Activated CD4-positive, alpha-beta T cell treated with anti-CD3 and anti-CD28 coated beads, Interleukin-2, Interleukin-4, amounts not matched to agents 100 ng/mL and 50 ng/mL, durations not matched to agents 16 hours and 8 hours (primary cell): ENCODE measurements around the gene MSMB.
"Not testable (repeated sequence)": the region's sequence is repeated elsewhere in the genome, so short reads cannot be mapped to it uniquely, and the experiment has no call there.

Source experiments
- DNase-seq: peaks from one replicate; pipeline ENCODE4 v3.0.0-alpha.2; 2020; ENCODE audit warnings: low spot score

MSMB gene

GRCh38 chr10:46069771-46070463 is 23.8 kb upstream of the MSMB start:
- DNase-seq, result no peak

GRCh38 chr10:46068905-46069304 is 22.8 kb upstream of the MSMB start:
- DNase-seq, result no peak

GRCh38 chr10:46068117-46068516 is 22.0 kb upstream of the MSMB start:
- DNase-seq, result no peak

- no peak for DNase-seq
Measured at GRCh38 chr10:46064269-46064817, 18.3 kb upstream of the MSMB start.

GRCh38 chr10:46062723-46063428 is 16.8 kb upstream of the MSMB start:
- DNase-seq, result no peak

GRCh38 chr10:46060706-46061105 is 14.6 kb upstream of the MSMB start:
- DNase-seq, result no peak

GRCh38 chr10:46057927-46058326 is 11.9 kb upstream of the MSMB start:
- not testable (repeated sequence) for DNase-seq

- no peak for DNase-seq
Measured at GRCh38 chr10:46057038-46057437, 11.0 kb upstream of the MSMB start.

- DNase-seq, result no peak
Measured at GRCh38 chr10:46055771-46056170, 9.7 kb upstream of the MSMB start.

GRCh38 chr10:46053534-46054434 is 7.7 kb upstream of the MSMB start:
- no peak for DNase-seq

GRCh38 chr10:46052791-46053375 is 6.8 kb upstream of the MSMB start:
- no peak for DNase-seq

GRCh38 chr10:46052057-46052790 is 6.2 kb upstream of the MSMB start:
- DNase-seq, result no peak

GRCh38 chr10:46050941-46051623 is 5.0 kb upstream of the MSMB start:
- DNase-seq, result no peak

- DNase-seq, result not testable (repeated sequence)
Measured at GRCh38 chr10:46049497-46049831, 3.4 kb upstream of the MSMB start.

- DNase-seq, result no peak
Measured at GRCh38 chr10:46048152-46048551, 2.1 kb upstream of the MSMB start.

GRCh38 chr10:46042527-46042926 is 3.5 kb downstream of the MSMB start:
- no peak for DNase-seq

- DNase-seq, result no peak
Measured at GRCh38 chr10:46040004-46040403, 6.1 kb downstream of the MSMB start.

GRCh38 chr10:46037107-46037825 is 8.8 kb downstream of the MSMB start:
- DNase-seq, result no peak

- no peak for DNase-seq
Measured at GRCh38 chr10:46035923-46036849, 9.9 kb downstream of the MSMB start.
